ENCODE results near the gene PLXDC2. TPM values are rescaled to one million over a fixed set of nuclear protein-coding genes. Genes with fewer than 3 reads are reported as not detected.

Gene PLXDC2
- total and polyA plus RNA-seq, 2 experiments from 2014 or later, result 13.5 to 19.4 TPM

DNA sequence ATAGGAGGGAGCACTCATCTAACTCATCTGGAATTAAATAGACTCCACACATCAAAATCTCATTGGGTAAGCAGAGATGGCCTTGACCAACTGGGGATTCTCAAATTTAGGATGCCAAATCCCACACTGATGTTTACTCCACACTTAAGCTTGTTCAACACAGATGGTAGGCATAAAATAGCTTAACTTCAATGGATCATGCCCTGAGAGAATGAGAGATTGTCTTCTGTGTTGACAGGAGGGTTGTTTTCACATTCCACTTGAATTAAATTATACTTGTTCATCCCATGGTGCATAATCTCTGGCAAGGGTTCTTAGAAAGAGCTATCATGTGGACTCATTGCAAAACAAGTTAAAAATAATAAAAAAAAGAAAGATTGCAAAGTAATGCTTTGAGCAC lies 391.4 kb downstream of the PLXDC2 start:
- no peak for DNase-seq (ENCODE audit: low spot score)
- Histone ChIP-seq H3K79me2 (replicated peaks; ENCODE audit: insufficient read depth) (no peaks in the 10 kb centered on the region), H3K9me2 (ENCODE audit: insufficient read depth) (no peaks in the 10 kb centered on the region), H3F3A (replicated peaks; ENCODE audit: low read depth) (no peaks in the 10 kb centered on the region), H3K4me3 (no peak overlapping the region), H3K36me3 (ENCODE audit: insufficient read depth) (peaks cover 4% of the 10 kb centered on the region; the same call in 1 of the 2 replicates), H3K4me2 (no peak overlapping the region), H2AFZ (no peak overlapping the region), H3K4me1 (ENCODE audit: insufficient read depth) (no peaks in the 10 kb centered on the region; the same call in 1 of the 2 replicates), H3K27ac (ENCODE audit: low read depth) (no peak overlapping the region), H4K20me1 (replicated peaks; ENCODE audit: insufficient read depth) (no peaks in the 10 kb centered on the region), H3K27me3 (ENCODE audit: insufficient read depth) (no peaks in the 10 kb centered on the region)
- Mint-ChIP-seq H3K4me3 (no peak overlapping the region), H3K9me3 (peaks cover 17% of the 10 kb centered on the region; the same call in 2 of the 3 replicates), H3K27me3 (ENCODE audit: insufficient read depth, low read depth, poor library complexity) (peaks cover 10% of the 10 kb centered on the region), H3K36me3 (ENCODE audit: low read depth) (peaks cover 49% of the 10 kb centered on the region), H3K27ac (peak overlapping the region; percentile 73), H3K4me1 (peaks cover 50% of the 10 kb centered on the region)
- TF ChIP-seq JUNB (IDR thresholded peaks at IDR 0.05; ENCODE audit: unreplicated experiment), result no peak
- TF ChIP-seq, protein P1, sequence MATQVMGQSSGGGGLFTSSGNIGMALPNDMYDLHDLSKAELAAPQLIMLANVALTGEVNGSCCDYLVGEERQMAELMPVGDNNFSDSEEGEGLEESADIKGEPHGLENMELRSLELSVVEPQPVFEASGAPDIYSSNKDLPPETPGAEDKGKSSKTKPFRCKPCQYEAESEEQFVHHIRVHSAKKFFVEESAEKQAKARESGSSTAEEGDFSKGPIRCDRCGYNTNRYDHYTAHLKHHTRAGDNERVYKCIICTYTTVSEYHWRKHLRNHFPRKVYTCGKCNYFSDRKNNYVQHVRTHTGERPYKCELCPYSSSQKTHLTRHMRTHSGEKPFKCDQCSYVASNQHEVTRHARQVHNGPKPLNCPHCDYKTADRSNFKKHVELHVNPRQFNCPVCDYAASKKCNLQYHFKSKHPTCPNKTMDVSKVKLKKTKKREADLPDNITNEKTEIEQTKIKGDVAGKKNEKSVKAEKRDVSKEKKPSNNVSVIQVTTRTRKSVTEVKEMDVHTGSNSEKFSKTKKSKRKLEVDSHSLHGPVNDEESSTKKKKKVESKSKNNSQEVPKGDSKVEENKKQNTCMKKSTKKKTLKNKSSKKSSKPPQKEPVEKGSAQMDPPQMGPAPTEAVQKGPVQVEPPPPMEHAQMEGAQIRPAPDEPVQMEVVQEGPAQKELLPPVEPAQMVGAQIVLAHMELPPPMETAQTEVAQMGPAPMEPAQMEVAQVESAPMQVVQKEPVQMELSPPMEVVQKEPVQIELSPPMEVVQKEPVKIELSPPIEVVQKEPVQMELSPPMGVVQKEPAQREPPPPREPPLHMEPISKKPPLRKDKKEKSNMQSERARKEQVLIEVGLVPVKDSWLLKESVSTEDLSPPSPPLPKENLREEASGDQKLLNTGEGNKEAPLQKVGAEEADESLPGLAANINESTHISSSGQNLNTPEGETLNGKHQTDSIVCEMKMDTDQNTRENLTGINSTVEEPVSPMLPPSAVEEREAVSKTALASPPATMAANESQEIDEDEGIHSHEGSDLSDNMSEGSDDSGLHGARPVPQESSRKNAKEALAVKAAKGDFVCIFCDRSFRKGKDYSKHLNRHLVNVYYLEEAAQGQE (IDR thresholded peaks at IDR 0.05; ENCODE audit: unreplicated experiment), result no peak
- TF ChIP-seq EZH2 (IDR thresholded peaks at IDR 0.05; ENCODE audit: low read depth, unreplicated experiment), result no peak
- no peak for TF ChIP-seq CREB1 (CRISPR knock-in tag; IDR thresholded peaks at IDR 0.05; ENCODE audit: low read depth)
- TF ChIP-seq, protein P2, sequence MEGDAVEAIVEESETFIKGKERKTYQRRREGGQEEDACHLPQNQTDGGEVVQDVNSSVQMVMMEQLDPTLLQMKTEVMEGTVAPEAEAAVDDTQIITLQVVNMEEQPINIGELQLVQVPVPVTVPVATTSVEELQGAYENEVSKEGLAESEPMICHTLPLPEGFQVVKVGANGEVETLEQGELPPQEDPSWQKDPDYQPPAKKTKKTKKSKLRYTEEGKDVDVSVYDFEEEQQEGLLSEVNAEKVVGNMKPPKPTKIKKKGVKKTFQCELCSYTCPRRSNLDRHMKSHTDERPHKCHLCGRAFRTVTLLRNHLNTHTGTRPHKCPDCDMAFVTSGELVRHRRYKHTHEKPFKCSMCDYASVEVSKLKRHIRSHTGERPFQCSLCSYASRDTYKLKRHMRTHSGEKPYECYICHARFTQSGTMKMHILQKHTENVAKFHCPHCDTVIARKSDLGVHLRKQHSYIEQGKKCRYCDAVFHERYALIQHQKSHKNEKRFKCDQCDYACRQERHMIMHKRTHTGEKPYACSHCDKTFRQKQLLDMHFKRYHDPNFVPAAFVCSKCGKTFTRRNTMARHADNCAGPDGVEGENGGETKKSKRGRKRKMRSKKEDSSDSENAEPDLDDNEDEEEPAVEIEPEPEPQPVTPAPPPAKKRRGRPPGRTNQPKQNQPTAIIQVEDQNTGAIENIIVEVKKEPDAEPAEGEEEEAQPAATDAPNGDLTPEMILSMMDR (conservative IDR thresholded peaks at IDR 0.05; ENCODE audit: low read depth in 2 of 2), result no peak
- TF ChIP-seq NANOG (IDR thresholded peaks at IDR 0.05; ENCODE audit: borderline replicate concordance), result no peak
- no peak for TF ChIP-seq POLR2AphosphoS5 (IDR thresholded peaks at IDR 0.05; ENCODE audit: low read depth)
- TF ChIP-seq ZNF114 (CRISPR knock-in tag; IDR thresholded peaks at IDR 0.05), result no peak
- TF ChIP-seq, protein P3, sequence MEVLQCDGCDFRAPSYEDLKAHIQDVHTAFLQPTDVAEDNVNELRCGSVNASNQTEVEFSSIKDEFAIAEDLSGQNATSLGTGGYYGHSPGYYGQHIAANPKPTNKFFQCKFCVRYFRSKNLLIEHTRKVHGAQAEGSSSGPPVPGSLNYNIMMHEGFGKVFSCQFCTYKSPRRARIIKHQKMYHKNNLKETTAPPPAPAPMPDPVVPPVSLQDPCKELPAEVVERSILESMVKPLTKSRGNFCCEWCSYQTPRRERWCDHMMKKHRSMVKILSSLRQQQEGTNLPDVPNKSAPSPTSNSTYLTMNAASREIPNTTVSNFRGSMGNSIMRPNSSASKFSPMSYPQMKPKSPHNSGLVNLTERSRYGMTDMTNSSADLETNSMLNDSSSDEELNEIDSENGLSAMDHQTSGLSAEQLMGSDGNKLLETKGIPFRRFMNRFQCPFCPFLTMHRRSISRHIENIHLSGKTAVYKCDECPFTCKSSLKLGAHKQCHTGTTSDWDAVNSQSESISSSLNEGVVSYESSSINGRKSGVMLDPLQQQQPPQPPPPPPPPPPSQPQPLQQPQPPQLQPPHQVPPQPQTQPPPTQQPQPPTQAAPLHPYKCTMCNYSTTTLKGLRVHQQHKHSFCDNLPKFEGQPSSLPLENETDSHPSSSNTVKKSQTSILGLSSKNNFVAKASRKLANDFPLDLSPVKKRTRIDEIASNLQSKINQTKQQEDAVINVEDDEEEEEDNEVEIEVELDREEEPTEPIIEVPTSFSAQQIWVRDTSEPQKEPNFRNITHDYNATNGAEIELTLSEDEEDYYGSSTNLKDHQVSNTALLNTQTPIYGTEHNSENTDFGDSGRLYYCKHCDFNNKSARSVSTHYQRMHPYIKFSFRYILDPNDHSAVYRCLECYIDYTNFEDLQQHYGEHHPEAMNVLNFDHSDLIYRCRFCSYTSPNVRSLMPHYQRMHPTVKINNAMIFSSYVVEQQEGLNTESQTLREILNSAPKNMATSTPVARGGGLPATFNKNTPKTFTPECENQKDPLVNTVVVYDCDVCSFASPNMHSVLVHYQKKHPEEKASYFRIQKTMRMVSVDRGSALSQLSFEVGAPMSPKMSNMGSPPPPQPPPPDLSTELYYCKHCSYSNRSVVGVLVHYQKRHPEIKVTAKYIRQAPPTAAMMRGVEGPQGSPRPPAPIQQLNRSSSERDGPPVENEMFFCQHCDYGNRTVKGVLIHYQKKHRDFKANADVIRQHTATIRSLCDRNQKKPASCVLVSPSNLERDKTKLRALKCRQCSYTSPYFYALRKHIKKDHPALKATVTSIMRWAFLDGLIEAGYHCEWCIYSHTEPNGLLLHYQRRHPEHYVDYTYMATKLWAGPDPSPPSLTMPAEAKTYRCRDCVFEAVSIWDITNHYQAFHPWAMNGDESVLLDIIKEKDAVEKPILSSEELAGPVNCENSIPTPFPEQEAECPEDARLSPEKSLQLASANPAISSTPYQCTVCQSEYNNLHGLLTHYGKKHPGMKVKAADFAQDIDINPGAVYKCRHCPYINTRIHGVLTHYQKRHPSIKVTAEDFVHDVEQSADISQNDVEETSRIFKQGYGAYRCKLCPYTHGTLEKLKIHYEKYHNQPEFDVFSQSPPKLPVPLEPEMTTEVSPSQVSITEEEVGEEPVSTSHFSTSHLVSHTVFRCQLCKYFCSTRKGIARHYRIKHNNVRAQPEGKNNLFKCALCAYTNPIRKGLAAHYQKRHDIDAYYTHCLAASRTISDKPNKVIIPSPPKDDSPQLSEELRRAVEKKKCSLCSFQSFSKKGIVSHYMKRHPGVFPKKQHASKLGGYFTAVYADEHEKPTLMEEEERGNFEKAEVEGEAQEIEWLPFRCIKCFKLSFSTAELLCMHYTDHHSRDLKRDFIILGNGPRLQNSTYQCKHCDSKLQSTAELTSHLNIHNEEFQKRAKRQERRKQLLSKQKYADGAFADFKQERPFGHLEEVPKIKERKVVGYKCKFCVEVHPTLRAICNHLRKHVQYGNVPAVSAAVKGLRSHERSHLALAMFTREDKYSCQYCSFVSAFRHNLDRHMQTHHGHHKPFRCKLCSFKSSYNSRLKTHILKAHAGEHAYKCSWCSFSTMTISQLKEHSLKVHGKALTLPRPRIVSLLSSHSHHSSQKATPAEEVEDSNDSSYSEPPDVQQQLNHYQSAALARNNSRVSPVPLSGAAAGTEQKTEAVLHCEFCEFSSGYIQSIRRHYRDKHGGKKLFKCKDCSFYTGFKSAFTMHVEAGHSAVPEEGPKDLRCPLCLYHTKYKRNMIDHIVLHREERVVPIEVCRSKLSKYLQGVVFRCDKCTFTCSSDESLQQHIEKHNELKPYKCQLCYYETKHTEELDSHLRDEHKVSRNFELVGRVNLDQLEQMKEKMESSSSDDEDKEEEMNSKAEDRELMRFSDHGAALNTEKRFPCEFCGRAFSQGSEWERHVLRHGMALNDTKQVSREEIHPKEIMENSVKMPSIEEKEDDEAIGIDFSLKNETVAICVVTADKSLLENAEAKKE (CRISPR knock-in tag; IDR thresholded peaks at IDR 0.05), result no peak
- TF ChIP-seq, protein P4, sequence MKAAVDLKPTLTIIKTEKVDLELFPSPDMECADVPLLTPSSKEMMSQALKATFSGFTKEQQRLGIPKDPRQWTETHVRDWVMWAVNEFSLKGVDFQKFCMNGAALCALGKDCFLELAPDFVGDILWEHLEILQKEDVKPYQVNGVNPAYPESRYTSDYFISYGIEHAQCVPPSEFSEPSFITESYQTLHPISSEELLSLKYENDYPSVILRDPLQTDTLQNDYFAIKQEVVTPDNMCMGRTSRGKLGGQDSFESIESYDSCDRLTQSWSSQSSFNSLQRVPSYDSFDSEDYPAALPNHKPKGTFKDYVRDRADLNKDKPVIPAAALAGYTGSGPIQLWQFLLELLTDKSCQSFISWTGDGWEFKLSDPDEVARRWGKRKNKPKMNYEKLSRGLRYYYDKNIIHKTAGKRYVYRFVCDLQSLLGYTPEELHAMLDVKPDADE (IDR thresholded peaks at IDR 0.05), result no peak
- no peak for TF ChIP-seq STAT1 (IDR thresholded peaks at IDR 0.05; ENCODE audit: unreplicated experiment)
- TF ChIP-seq ZNF331 (CRISPR knock-in tag; IDR thresholded peaks at IDR 0.05; ENCODE audit: low read depth), result no peak
- TF ChIP-seq EZH2phosphoT487 (IDR thresholded peaks at IDR 0.05; ENCODE audit: unreplicated experiment), result no peak
- ATAC-seq, result no peak
